HepG2 (cell line): Measurements from ENCODE around the gene LDLR. TPM values are rescaled to one million over a fixed set of nuclear protein-coding genes. Genes with fewer than 3 reads are reported as not detected.
A peak's percentile ranks its signal among the peaks of the same experiment; 100 is the strongest.

Source experiments
- CSRNP1 ChIP-seq: sonication (generic); formaldehyde crosslinking; IDR thresholded peaks from 2 replicates; pipeline ENCODE4 v1.8.1; 2023; ENCODE audit warnings: mild to moderate bottlenecking, missing genetic modification reagents
- HNF4A ChIP-seq: sonication (generic); formaldehyde crosslinking; IDR thresholded peaks from 2 replicates; pipeline ENCODE4 v1.4.0; 2020; ENCODE audit warnings: missing genetic modification reagents
- KLF15 ChIP-seq: sonication (generic); formaldehyde crosslinking; IDR thresholded peaks from 2 replicates; pipeline ENCODE4 v1.8.1; 2023; ENCODE audit warnings: borderline replicate concordance, mild to moderate bottlenecking, inconsistent platforms, missing genetic modification reagents, mixed read lengths
- NPAS2 ChIP-seq: sonication (generic); formaldehyde crosslinking; IDR thresholded peaks from 2 replicates; pipeline ENCODE4 v1.8.0; 2022; ENCODE audit warnings: mild to moderate bottlenecking, missing genetic modification reagents, borderline replicate concordance
- PLSCR1 ChIP-seq: sonication (generic); formaldehyde crosslinking; IDR thresholded peaks from 2 replicates; pipeline ENCODE4 v1.5.0; 2020; ENCODE audit warnings: missing genetic modification reagents, mild to moderate bottlenecking, borderline replicate concordance
- SNAPC5 ChIP-seq: sonication (generic); formaldehyde crosslinking; IDR thresholded peaks from 2 replicates; pipeline ENCODE4 v1.8.1; 2023; ENCODE audit warnings: mild to moderate bottlenecking, missing genetic modification reagents, borderline replicate concordance
- ZMYM3 ChIP-seq: sonication (generic); formaldehyde crosslinking; IDR thresholded peaks from 2 replicates; pipeline ENCODE4 v1.5.1; 2020; ENCODE audit warnings: mild to moderate bottlenecking, missing genetic modification reagents
- ZNF24 ChIP-seq: fragments of 450-650 bp; IDR thresholded peaks from 2 replicates; pipeline ENCODE4 v1.6.1; 2017; ENCODE audit warnings: antibody characterized with exemption, mild to moderate bottlenecking
- ZNF790 ChIP-seq: sonication (generic); formaldehyde crosslinking; IDR thresholded peaks from 2 replicates; pipeline ENCODE4 v1.8.0; 2022; ENCODE audit warnings: missing genetic modification reagents, mild to moderate bottlenecking, borderline replicate concordance
- polyA plus RNA-seq, 8 experiments: library from polyadenylated mRNA; depleted of rRNA in 3 of 8; stranded (reverse) in 7 of 8; unstranded in 1 of 8; fragments of >200 nt; fragmentation: Illumina TruSeq in 4 of 8; extraction: Trizol in 4 of 8; gene quantifications; 2 replicates each; pipeline versions ENCODE4 v1.2.1 to v1.2.3, GENCODE V29; 2011 to 2016; ENCODE audit warnings: low read depth in 4 of 8, missing spikeins in 1 of 8, mixed read lengths in 1 of 8; ENCODE audit not compliant: insufficient read depth in 1 of 8
- total RNA-seq, 5 experiments: library from RNA; depleted of rRNA; stranded (reverse); fragments of >200 nt; fragmentation: Illumina TruSeq; extraction: Trizol; gene quantifications; 2 replicates each; pipeline ENCODE4 v1.2.3, GENCODE V29; 2016; ENCODE audit warnings: low read depth in 1 of 5
- TF ChIP-seq, protein P1 (sequence below): sonication (generic); formaldehyde crosslinking; IDR thresholded peaks from 2 replicates; pipeline ENCODE4 v1.4.0; 2020; ENCODE audit warnings: missing genetic modification reagents
- TF ChIP-seq, protein P2 (sequence below): sonication (generic); formaldehyde crosslinking; IDR thresholded peaks from 2 replicates; pipeline ENCODE4 v1.4.0; 2020; ENCODE audit warnings: missing genetic modification reagents, low read depth, mild to moderate bottlenecking, borderline replicate concordance
- TF ChIP-seq, protein P3 (sequence below): sonication (generic); formaldehyde crosslinking; IDR thresholded peaks from 2 replicates; pipeline ENCODE4 v1.4.0; 2020; ENCODE audit warnings: missing genetic modification reagents, borderline replicate concordance
- TF ChIP-seq, protein P4 (sequence below): sonication (generic); formaldehyde crosslinking; IDR thresholded peaks from 2 replicates; pipeline ENCODE4 v1.8.0; 2022; ENCODE audit warnings: missing genetic modification reagents, mild to moderate bottlenecking, moderate library complexity, borderline replicate concordance

The LDLR gene
- total and polyA plus RNA-seq, 2 of the 13 experiments (the other 11 are each of a cell fraction or from before 2014, with no cell fraction given) = 51.6 to 92.5 TPM

GRCh38 chr19:11142528-11143171 lies 53.4 kb downstream of the LDLR start (continued):
- TF ChIP-seq, protein P1, sequence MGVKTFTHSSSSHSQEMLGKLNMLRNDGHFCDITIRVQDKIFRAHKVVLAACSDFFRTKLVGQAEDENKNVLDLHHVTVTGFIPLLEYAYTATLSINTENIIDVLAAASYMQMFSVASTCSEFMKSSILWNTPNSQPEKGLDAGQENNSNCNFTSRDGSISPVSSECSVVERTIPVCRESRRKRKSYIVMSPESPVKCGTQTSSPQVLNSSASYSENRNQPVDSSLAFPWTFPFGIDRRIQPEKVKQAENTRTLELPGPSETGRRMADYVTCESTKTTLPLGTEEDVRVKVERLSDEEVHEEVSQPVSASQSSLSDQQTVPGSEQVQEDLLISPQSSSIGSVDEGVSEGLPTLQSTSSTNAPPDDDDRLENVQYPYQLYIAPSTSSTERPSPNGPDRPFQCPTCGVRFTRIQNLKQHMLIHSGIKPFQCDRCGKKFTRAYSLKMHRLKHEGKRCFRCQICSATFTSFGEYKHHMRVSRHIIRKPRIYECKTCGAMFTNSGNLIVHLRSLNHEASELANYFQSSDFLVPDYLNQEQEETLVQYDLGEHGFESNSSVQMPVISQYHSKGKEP (CRISPR knock-in tag) = no peak
- no peak for TF ChIP-seq PLSCR1
- TF ChIP-seq ZNF24 = no peak
- peak; percentile 36; the same call in 1 of the 2 replicates for TF ChIP-seq ZNF790 (CRISPR knock-in tag)
- TF ChIP-seq HNF4A (CRISPR knock-in tag) = peak; percentile 46
- no peak for TF ChIP-seq KLF15 (CRISPR knock-in tag)
- TF ChIP-seq CSRNP1 = no peak
- TF ChIP-seq, protein P2, sequence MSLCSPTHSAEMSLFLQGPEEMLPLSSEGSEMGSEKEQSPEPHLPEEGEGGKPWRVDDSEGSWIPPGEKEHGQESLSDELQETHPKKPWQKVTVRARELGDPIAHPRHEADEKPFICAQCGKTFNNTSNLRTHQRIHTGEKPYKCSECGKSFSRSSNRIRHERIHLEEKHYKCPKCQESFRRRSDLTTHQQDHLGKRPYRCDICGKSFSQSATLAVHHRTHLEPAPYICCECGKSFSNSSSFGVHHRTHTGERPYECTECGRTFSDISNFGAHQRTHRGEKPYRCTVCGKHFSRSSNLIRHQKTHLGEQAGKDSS (CRISPR knock-in tag) = no peak
- TF ChIP-seq SNAPC5 (CRISPR knock-in tag) = no peak
- TF ChIP-seq, protein P3, sequence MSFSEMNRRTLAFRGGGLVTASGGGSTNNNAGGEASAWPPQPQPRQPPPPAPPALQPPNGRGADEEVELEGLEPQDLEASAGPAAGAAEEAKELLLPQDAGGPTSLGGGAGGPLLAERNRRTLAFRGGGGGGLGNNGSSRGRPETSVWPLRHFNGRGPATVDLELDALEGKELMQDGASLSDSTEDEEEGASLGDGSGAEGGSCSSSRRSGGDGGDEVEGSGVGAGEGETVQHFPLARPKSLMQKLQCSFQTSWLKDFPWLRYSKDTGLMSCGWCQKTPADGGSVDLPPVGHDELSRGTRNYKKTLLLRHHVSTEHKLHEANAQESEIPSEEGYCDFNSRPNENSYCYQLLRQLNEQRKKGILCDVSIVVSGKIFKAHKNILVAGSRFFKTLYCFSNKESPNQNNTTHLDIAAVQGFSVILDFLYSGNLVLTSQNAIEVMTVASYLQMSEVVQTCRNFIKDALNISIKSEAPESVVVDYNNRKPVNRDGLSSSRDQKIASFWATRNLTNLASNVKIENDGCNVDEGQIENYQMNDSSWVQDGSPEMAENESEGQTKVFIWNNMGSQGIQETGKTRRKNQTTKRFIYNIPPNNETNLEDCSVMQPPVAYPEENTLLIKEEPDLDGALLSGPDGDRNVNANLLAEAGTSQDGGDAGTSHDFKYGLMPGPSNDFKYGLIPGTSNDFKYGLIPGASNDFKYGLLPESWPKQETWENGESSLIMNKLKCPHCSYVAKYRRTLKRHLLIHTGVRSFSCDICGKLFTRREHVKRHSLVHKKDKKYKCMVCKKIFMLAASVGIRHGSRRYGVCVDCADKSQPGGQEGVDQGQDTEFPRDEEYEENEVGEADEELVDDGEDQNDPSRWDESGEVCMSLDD (CRISPR knock-in tag) = peak; percentile 54; the same call in 1 of the 2 replicates
- TF ChIP-seq, protein P4, sequence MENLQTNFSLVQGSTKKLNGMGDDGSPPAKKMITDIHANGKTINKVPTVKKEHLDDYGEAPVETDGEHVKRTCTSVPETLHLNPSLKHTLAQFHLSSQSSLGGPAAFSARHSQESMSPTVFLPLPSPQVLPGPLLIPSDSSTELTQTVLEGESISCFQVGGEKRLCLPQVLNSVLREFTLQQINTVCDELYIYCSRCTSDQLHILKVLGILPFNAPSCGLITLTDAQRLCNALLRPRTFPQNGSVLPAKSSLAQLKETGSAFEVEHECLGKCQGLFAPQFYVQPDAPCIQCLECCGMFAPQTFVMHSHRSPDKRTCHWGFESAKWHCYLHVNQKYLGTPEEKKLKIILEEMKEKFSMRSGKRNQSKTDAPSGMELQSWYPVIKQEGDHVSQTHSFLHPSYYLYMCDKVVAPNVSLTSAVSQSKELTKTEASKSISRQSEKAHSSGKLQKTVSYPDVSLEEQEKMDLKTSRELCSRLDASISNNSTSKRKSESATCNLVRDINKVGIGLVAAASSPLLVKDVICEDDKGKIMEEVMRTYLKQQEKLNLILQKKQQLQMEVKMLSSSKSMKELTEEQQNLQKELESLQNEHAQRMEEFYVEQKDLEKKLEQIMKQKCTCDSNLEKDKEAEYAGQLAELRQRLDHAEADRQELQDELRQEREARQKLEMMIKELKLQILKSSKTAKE (CRISPR knock-in tag) = no peak
- no peak for TF ChIP-seq ZMYM3 (CRISPR knock-in tag)
- TF ChIP-seq NPAS2 (CRISPR knock-in tag) = no peak
